ENCODE results near the gene DOK7.

The DOK7 gene

GRCh38 chr4:3529363-3529762, 66.3 kb downstream of the DOK7 start:
- no peak for TF ChIP-seq CTCF (IDR thresholded peaks at IDR 0.05; ENCODE audit: control extremely low read depth, extremely low read depth, low read depth, missing control alignments)
- DNase-seq (ENCODE audit: extremely low spot score) = no peak
- ChIA-PET CTCF (no interaction called here), POLR2A (no interaction called here)

GRCh38 chr4:3530051-3530450, 66.9 kb downstream of the DOK7 start:
- ChIA-PET CTCF (no interaction called here), POLR2A (no interaction called here)
- no peak for DNase-seq (ENCODE audit: extremely low spot score)
- TF ChIP-seq CTCF (IDR thresholded peaks at IDR 0.05; ENCODE audit: control extremely low read depth, extremely low read depth, low read depth, missing control alignments) = no peak

GRCh38 chr4:3530663-3531254, 67.7 kb downstream of the DOK7 start:
- no peak for DNase-seq (ENCODE audit: extremely low spot score)
- ChIA-PET CTCF (no interaction called here), POLR2A (no interaction called here)
- TF ChIP-seq CTCF (IDR thresholded peaks at IDR 0.05; ENCODE audit: control extremely low read depth, extremely low read depth, low read depth, missing control alignments) = no peak

- CTCF ChIA-PET = no interaction called here
- TF ChIP-seq CTCF (IDR thresholded peaks at IDR 0.05; ENCODE audit: control extremely low read depth, extremely low read depth, low read depth, missing control alignments) = no peak
- no peak for DNase-seq (ENCODE audit: extremely low spot score)
- POLR2A ChIA-PET = no interaction called here
Observed at GRCh38 chr4:3531318-3531878, 68.3 kb downstream of the DOK7 start.

- CTCF ChIA-PET = no interaction called here
- POLR2A ChIA-PET = no interaction called here
- no peak for TF ChIP-seq CTCF (IDR thresholded peaks at IDR 0.05; ENCODE audit: control extremely low read depth, extremely low read depth, low read depth, missing control alignments)
- peak; percentile 100 for DNase-seq (ENCODE audit: extremely low spot score)
Observed at GRCh38 chr4:3531879-3532750, 69.0 kb downstream of the DOK7 start, which contains the start of gene LRPAP1. Gene LRPAP1, minus strand, starts transcription at chr4:3532422. Its CDS starts 10 bp downstream, at chr4:3532412.

- no peak for TF ChIP-seq CTCF (IDR thresholded peaks at IDR 0.05; ENCODE audit: control extremely low read depth, extremely low read depth, low read depth, missing control alignments)
- ChIA-PET CTCF (no interaction called here), POLR2A (no interaction called here)
- DNase-seq (ENCODE audit: extremely low spot score) = no peak
Observed at GRCh38 chr4:3532751-3533422, 69.8 kb downstream of the DOK7 start.

All from GM10248 (cell line).